H1 (cell line): ENCODE data around the gene POLDIP2. TPM values are rescaled to one million over a fixed set of nuclear protein-coding genes. Genes with fewer than 3 reads are reported as not detected.

Experiments used
- BACH1 ChIP-seq: IDR thresholded peaks from 2 replicates; pipeline ENCODE4 v1.6.1; 2012; ENCODE audit warnings: low read length, improper control_type of control experiment
- BCL11A ChIP-seq, 2 experiments: IDR thresholded peaks; one replicate each; pipeline ENCODE4 v1.6.1; 2011; ENCODE audit warnings: low read depth in 2 of 2, low read length in 2 of 2, mild to moderate bottlenecking in 2 of 2
- E2F6 ChIP-seq: IDR thresholded peaks from 2 replicates; pipeline ENCODE4 v1.6.1; 2012; ENCODE audit warnings: inconsistent platforms
- RAD21 ChIP-seq, 2 experiments: IDR thresholded peaks in 1 of 2; conservative IDR thresholded peaks in 1 of 2; 2 replicates each; pipeline ENCODE4 v1.6.1; 2011; ENCODE audit warnings: low read depth in 2 of 2, low read length in 2 of 2, improper control_type of control experiment in 1 of 2, inconsistent platforms in 1 of 2, mild to moderate bottlenecking in 1 of 2, moderate library complexity in 1 of 2
- SIN3A ChIP-seq, 2 experiments: IDR thresholded peaks in 1 of 2; conservative IDR thresholded peaks in 1 of 2; 2 replicates each; pipeline ENCODE4 v1.6.1; 2011 to 2012; ENCODE audit warnings: low read length in 2 of 2, improper control_type of control experiment in 1 of 2, low read depth in 1 of 2, mild to moderate bottlenecking in 1 of 2
- SIRT6 ChIP-seq: IDR thresholded peaks from one replicate; pipeline ENCODE4 v1.7.1; 2012; ENCODE audit warnings: low read length, inconsistent platforms
- SP1 ChIP-seq: IDR thresholded peaks from 2 replicates; pipeline ENCODE4 v1.6.1; 2011; ENCODE audit warnings: low read depth, low read length
- polyA plus RNA-seq, 7 experiments: library from polyadenylated mRNA; depleted of rRNA in 3 of 7; stranded (reverse) in 5 of 7; unstranded in 2 of 7; fragments of >200 nt in 5 of 7; fragments of 200-250 nt in 2 of 7; gene quantifications; 1 replicate in 5 of 7; 2 replicates in 1 of 7; 4 replicates in 1 of 7; pipeline versions ENCODE4 v1.2.1 to v1.2.3, GENCODE V29; 2011 to 2013; ENCODE audit warnings: missing spikeins in 2 of 7, mixed read lengths in 2 of 7
- total RNA-seq: library from RNA; stranded (reverse); fragmentation: NEBNext Ultra II Directional; extraction: Animal tissue kit (Norgen Biotek cat#: 25700); gene quantifications from 2 replicates; pipeline ENCODE4 v1.2.1, GENCODE V29; 2021

Gene POLDIP2
- total and polyA plus RNA-seq, 2 of the 8 experiments (the other 6 are each of a cell fraction or from before 2014, with no cell fraction given), result 74.0 to 76.1 TPM

GRCh38 chr17:28333083-28333746 is 24.1 kb downstream of the POLDIP2 start (continued):
- TF ChIP-seq SIN3A (conservative IDR thresholded peaks at IDR 0.05 in 1 of 2, IDR thresholded peaks at IDR 0.05 in 1 of 2; ENCODE audit: low read depth in 1 of 2, low read length in 2 of 2) (no peak), SP1 (no peak), BACH1 (no peak), RAD21 (IDR thresholded peaks at IDR 0.05 in 1 of 2, conservative IDR thresholded peaks at IDR 0.05 in 1 of 2; ENCODE audit: low read depth in 2 of 2, low read length in 2 of 2) (no peak), SIRT6 (no peak), E2F6 (no peak), BCL11A (IDR thresholded peaks at IDR 0.05; ENCODE audit: low read depth in 2 of 2, low read length in 2 of 2) (no peak)
